Trophoblast cell (in vitro differentiated cells and primary cell): ENCODE data around the gene ITIH6.
"Not testable (repeated sequence)": the region's sequence is repeated elsewhere in the genome, so short reads cannot be mapped to it uniquely, and the experiment has no call there.

Experiments used
- DNase-seq, 2 donors: peaks; one replicate each; pipeline ENCODE4 v3.0.0-alpha.2; 2016
- H2AFZ ChIP-seq: 2 replicates; pipeline ENCODE4 v1.6.1; 2013; ENCODE audit warnings: low read length, moderate library complexity, mild to moderate bottlenecking; ENCODE audit not compliant: insufficient read depth, poor library complexity
- H2AK5ac ChIP-seq: 2 replicates; pipeline ENCODE4 v1.6.1; 2013; ENCODE audit warnings: mild to moderate bottlenecking, low read length
- H2BK120ac ChIP-seq: 2 replicates; pipeline ENCODE4 v1.6.1; 2013; ENCODE audit warnings: low read length, mild to moderate bottlenecking, moderate library complexity; ENCODE audit not compliant: insufficient read depth, poor library complexity
- H2BK12ac ChIP-seq: 2 replicates; pipeline ENCODE4 v1.6.1; 2013; ENCODE audit warnings: mild to moderate bottlenecking, low read length, moderate library complexity
- H2BK5ac ChIP-seq: 2 replicates; pipeline ENCODE4 v1.6.1; 2013; ENCODE audit warnings: low read length, low read depth, moderate library complexity, mild to moderate bottlenecking; ENCODE audit not compliant: poor library complexity
- H3K14ac ChIP-seq: 2 replicates; pipeline ENCODE4 v1.6.1; 2013; ENCODE audit warnings: mild to moderate bottlenecking, low read length
- H3K18ac ChIP-seq: 2 replicates; pipeline ENCODE4 v1.6.1; 2013; ENCODE audit warnings: mild to moderate bottlenecking, low read length
- H3K23ac ChIP-seq: 2 replicates; pipeline ENCODE4 v1.6.1; 2013; ENCODE audit warnings: low read length
- H3K27ac ChIP-seq: 2 replicates; pipeline ENCODE4 v1.5.1; 2013; ENCODE audit warnings: low read depth, mild to moderate bottlenecking, inconsistent platforms, low read length, moderate library complexity
- H3K27me3 ChIP-seq: 2 replicates; pipeline ENCODE4 v1.6.1; 2013; ENCODE audit warnings: inconsistent platforms, mild to moderate bottlenecking, low read length, moderate library complexity; ENCODE audit not compliant: insufficient read depth
- H3K36me3 ChIP-seq, 2 experiments: 1 replicate in 1 of 2; 2 replicates in 1 of 2; pipeline ENCODE4 v1.6.1; 2013; ENCODE audit warnings: low read length in 2 of 2, mild to moderate bottlenecking in 2 of 2, moderate library complexity in 1 of 2; ENCODE audit not compliant: insufficient read depth in 2 of 2, control insufficient read depth in 1 of 2
- H3K4ac ChIP-seq: 2 replicates; pipeline ENCODE4 v1.6.1; 2013; ENCODE audit warnings: low read depth, mild to moderate bottlenecking, low read length, moderate library complexity
- H3K4me1 ChIP-seq, 2 experiments: 1 replicate in 1 of 2; 2 replicates in 1 of 2; pipeline ENCODE4 v1.6.1; 2013; ENCODE audit warnings: low read length in 2 of 2, mild to moderate bottlenecking in 2 of 2, moderate library complexity in 1 of 2; ENCODE audit not compliant: insufficient read depth in 2 of 2, control insufficient read depth in 1 of 2
- H3K4me2 ChIP-seq: 2 replicates; pipeline ENCODE4 v1.6.1; 2013; ENCODE audit warnings: inconsistent platforms, mild to moderate bottlenecking, low read length, moderate library complexity
- H3K4me3 ChIP-seq: 2 replicates; pipeline ENCODE4 v1.5.1; 2013; ENCODE audit warnings: mild to moderate bottlenecking, low read depth, low read length, inconsistent platforms
- H3K79me1 ChIP-seq: one replicate; pipeline ENCODE4 v1.6.1; 2013; ENCODE audit warnings: low read length
- H3K79me2 ChIP-seq: 2 replicates; pipeline ENCODE4 v1.6.1; 2013; ENCODE audit warnings: low read length, mild to moderate bottlenecking; ENCODE audit not compliant: control insufficient read depth, insufficient read depth, poor library complexity
- H3K9ac ChIP-seq: 2 replicates; pipeline ENCODE4 v1.6.1; 2013; ENCODE audit warnings: mild to moderate bottlenecking, low read length
- H3K9me3 ChIP-seq: 2 replicates; pipeline ENCODE4 v1.6.1; 2013; ENCODE audit warnings: low read depth, mild to moderate bottlenecking, control low read depth, inconsistent platforms, low read length; ENCODE audit not compliant: insufficient read depth
- H4K12ac ChIP-seq: 2 replicates; pipeline ENCODE4 v1.6.1; 2013; ENCODE audit warnings: low read depth, mild to moderate bottlenecking, low read length, moderate library complexity
- H4K8ac ChIP-seq: 2 replicates; pipeline ENCODE4 v1.6.1; 2013; ENCODE audit warnings: low read depth, mild to moderate bottlenecking, low read length, moderate library complexity
- H4K91ac ChIP-seq: one replicate; pipeline ENCODE4 v1.6.1; 2013; ENCODE audit warnings: low read depth, mild to moderate bottlenecking, low read length, moderate library complexity
- WGBS: extraction: QIAGEN DNeasy Blood & Tissue Kit; methylation state at CpG from one replicate; pipeline ENCODE4 v1.1.7; 2013; ENCODE audit warnings: missing lambda C conversion rate; ENCODE audit not compliant: insufficient read length, insufficient coverage; ENCODE audit errors: extremely low coverage; 5-methylcytosine and 5-hydroxymethylcytosine counted together

ITIH6 gene

DNA sequence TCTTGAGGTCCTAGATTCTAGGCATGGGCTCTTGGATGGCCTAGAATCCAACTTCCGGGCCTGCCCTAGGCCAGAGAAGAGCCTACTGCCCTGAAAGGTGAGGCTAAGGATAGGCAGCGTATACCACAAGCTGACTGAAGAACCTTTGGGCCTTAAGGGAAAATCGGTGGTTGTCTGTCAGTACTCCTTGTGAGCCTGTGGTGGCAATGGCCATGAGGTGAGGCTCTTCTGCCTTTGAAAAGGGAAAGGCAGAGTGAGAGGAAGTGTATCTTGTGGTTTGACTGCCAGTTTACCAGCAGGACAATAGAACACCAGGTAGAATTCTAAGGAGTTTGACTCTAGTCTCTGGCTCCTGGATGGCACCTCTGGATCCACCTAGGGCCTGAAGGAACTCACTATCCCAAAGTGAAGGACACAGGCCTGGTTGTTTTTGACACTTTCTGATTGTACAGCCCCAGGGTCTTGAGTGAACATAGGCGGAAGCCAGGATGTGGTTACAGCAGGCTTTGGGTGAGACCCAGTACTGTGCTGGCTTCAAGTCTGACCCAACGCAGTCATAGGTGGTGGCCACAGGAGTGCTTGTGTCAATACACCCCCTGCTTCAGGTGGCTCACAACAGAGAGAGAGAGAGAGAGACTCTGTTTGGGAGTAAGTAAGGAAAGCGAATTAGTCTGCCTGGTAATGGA, 20.9 kb downstream of the ITIH6 start:
- no peak overlapping the region for H2AFZ ChIP-seq
- no CpG with 5 or more reads among the region's 6 CpGs for WGBS

DNA sequence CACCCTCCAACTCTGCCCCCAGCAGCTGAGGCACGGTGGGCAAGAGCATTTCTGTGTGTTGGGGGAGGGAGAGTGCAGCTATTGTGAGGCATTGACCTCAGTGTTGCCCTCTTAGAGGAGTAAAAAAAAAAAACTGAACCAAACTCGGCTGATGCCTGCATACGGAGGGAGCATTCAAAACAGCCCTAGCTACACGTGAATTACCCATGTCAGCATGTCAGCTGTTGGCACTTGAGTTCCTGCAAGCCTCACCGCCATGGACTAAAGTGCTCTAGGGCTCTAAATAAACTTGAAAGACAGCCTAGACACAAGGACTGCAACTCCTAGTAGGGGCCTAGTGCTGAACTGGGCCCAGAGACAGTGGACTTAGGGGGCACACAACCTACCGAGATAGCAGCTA, 22.0 kb downstream of the ITIH6 start:
- H2AK5ac ChIP-seq = peak overlapping the region; percentile 41
- no peak overlapping the region for H3K4me3 ChIP-seq
- no CpG with 5 or more reads among the region's 6 CpGs for WGBS
- peak overlapping the region; percentile 95 for H2BK12ac ChIP-seq
- H3K79me1 ChIP-seq = peaks cover 7% of the 10 kb centered on the region
- H3K4me2 ChIP-seq = no peak overlapping the region
- H3K9ac ChIP-seq = no peak overlapping the region
- H3K9me3 ChIP-seq = no peaks in the 10 kb centered on the region
- no peak overlapping the region for H3K18ac ChIP-seq
- H4K12ac ChIP-seq = no peak overlapping the region
- no peaks in the 10 kb centered on the region for H3K27me3 ChIP-seq
- no peak for DNase-seq
- H3K4me1 ChIP-seq = peaks cover 9 to 16% of the 10 kb centered on the region in 2 experiments
- no peak overlapping the region for H3K27ac ChIP-seq
- H2BK120ac ChIP-seq = peak overlapping the region; percentile 60
- peak overlapping the region; percentile 31 for H2BK5ac ChIP-seq
- H3K79me2 ChIP-seq = no peaks in the 10 kb centered on the region
- H4K8ac ChIP-seq = no peak overlapping the region
- H3K4ac ChIP-seq = no peak overlapping the region
- H3K36me3 ChIP-seq = no peaks in the 10 kb centered on the region
- no peak overlapping the region for H2AFZ ChIP-seq
- H4K91ac ChIP-seq = peak overlapping the region; percentile 51
- H3K14ac ChIP-seq = no peak overlapping the region
- no peak overlapping the region for H3K23ac ChIP-seq

More for the DNA sequence above, 20.9 kb downstream of the ITIH6 start:
- H3K27ac ChIP-seq = no peak overlapping the region
- H3K9ac ChIP-seq = no peak overlapping the region
- H2AK5ac ChIP-seq = no peak overlapping the region
- H3K4ac ChIP-seq = no peak overlapping the region
- peaks cover 7% of the 10 kb centered on the region for H3K79me1 ChIP-seq
- H4K8ac ChIP-seq = no peak overlapping the region
- H3K4me2 ChIP-seq = no peak overlapping the region
- H3K4me3 ChIP-seq = no peak overlapping the region
- no peak for DNase-seq
- H3K9me3 ChIP-seq = no peaks in the 10 kb centered on the region
- no peak overlapping the region for H4K12ac ChIP-seq
- no peak overlapping the region for H3K14ac ChIP-seq
- H2BK12ac ChIP-seq = no peak overlapping the region
- peaks cover 9 to 16% of the 10 kb centered on the region in 2 experiments for H3K4me1 ChIP-seq
- no peak overlapping the region for H3K23ac ChIP-seq
- H3K18ac ChIP-seq = no peak overlapping the region
- H3K27me3 ChIP-seq = no peaks in the 10 kb centered on the region
- H3K79me2 ChIP-seq = no peaks in the 10 kb centered on the region
- no peaks in the 10 kb centered on the region for H3K36me3 ChIP-seq
- no peak overlapping the region for H2BK120ac ChIP-seq
- no peak overlapping the region for H2BK5ac ChIP-seq
- no peak overlapping the region for H4K91ac ChIP-seq

DNA sequence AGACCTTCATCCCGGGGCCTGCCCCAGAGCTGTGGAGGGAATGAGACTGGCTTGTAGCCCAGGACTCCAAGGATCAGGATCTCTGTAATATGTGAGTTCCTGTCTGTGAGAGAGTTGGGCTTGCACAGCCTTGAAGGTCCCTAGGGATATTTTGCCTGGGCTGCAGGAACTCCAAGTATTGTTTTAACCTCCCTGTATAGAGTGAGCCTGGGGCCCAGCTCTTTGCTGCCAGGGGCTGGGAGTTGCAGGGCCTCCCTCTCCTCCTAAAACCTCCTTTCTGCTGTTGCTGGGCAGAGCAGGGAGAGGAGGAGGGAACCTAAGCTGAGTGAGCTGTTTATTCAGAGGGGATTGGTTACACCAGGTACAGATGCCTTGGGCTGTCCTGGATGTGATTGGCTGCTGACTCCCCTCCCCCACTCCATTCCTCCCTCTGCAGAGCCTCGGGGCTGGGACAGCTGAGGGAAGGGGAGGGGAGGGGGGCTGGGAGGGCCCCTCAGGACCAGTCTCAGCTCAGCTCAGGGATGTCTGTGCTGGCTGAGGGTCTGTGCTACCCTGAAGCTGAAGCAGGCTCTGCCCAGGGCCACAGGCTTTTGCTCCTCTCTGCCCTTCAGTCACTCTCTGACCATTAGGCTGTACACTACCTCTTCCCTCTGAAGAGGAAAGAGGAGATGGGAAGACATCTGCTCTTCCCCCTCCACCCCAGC, 23.5 kb downstream of the ITIH6 start:
- Histone ChIP-seq H2BK120ac (peak overlapping the region; percentile 72), H3K4me1 (peaks cover 9 to 16% of the 10 kb centered on the region in 2 experiments), H4K91ac (peak overlapping the region; percentile 92), H2BK5ac (peak overlapping the region; percentile 86), H2AFZ (peak overlapping the region; percentile 35), H4K12ac (peak overlapping the region; percentile 62), H4K8ac (peak overlapping the region; percentile 73), H3K18ac (peak overlapping the region; percentile 78), H2BK12ac (peak overlapping the region; percentile 87), H3K27ac (peak overlapping the region; percentile 94), H3K14ac (peak overlapping the region; percentile 70)
- H3K36me3 ChIP-seq, H3K79me1 ChIP-seq, H2AK5ac ChIP-seq, H3K9me3 ChIP-seq, H3K27me3 ChIP-seq, H3K9ac ChIP-seq, H3K4me3 ChIP-seq, H3K23ac ChIP-seq, DNase-seq, H3K4ac ChIP-seq, H3K4me2 ChIP-seq, H3K79me2 ChIP-seq: not testable (repeated sequence)
- WGBS = no CpG with 5 or more reads among the region's 2 CpGs

DNA sequence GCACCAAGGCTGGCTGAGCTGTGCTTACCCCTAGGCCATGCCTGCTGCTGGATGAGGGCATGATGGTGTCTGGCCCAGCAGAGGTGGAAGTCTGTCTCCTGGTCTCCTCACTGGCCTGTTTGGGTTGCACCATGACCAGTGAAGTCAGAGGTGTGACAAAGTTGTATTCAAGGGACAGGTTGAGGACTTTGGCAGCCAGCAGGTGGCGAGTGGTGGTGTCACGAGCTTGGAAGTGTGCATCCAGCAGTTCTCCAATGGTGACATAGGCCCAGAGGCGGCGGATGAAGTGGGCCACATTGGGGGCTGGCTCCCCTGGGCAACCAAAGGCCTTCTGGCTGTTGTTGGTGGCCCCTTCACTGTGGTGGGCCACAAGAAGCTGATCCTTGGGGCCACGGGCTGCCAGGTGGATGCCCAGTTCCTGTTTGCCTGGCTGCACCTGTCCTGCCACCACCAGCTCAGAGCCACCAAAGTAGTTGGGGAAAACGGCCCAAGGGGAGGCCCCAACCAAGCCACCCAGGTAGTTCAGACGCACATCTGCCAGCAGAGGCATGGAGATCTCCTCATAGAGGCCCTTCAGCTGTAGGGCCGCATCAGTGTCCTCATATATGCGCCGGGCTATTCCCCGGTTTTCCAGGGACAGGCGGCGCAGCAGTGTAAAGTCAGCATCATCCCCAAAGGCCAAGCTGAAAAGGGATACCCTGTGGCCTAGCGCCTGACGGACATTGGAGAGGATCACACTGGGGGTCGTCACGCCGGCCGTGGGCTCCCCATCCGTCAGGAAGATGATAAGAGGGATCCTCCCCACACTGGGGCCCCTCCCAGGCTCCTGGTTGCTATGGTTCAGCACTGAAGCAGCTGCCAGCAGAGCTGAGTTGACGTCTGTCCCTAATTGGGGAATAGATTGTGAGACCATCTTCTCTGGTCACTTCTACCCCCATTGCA, 39.7 kb downstream of the ITIH6 start:
- H4K8ac ChIP-seq = no peak overlapping the region

More for the DNA sequence above, 39.7 kb downstream of the ITIH6 start:
- Histone ChIP-seq H3K4me1 (no peaks in the 10 kb centered on the region), H3K18ac (no peak overlapping the region), H3K14ac (no peak overlapping the region), H3K27me3 (no peaks in the 10 kb centered on the region), H2BK120ac (no peak overlapping the region), H2AK5ac (no peak overlapping the region), H3K9me3 (no peaks in the 10 kb centered on the region), H2BK5ac (no peak overlapping the region), H3K9ac (no peak overlapping the region), H3K27ac (no peak overlapping the region), H3K4me2 (no peak overlapping the region), H3K36me3 (no peaks in the 10 kb centered on the region), H2BK12ac (no peak overlapping the region), H2AFZ (no peak overlapping the region), H4K12ac (no peak overlapping the region), H4K91ac (no peak overlapping the region), H3K4ac (no peak overlapping the region), H3K79me1 (no peaks in the 10 kb centered on the region), H3K79me2 (no peaks in the 10 kb centered on the region), H3K4me3 (no peak overlapping the region), H3K23ac (no peak overlapping the region)
- no CpG with 5 or more reads among the region's 21 CpGs for WGBS
- DNase-seq = no peak
